GM12801 (cell line): Measurements from ENCODE around the gene ZNF598.

Experiments used
- CTCF ChIP-seq: IDR thresholded peaks from one replicate; pipeline ENCODE4 v1.5.1; 2011; ENCODE audit warnings: control low read depth; ENCODE audit not compliant: insufficient read length; ENCODE audit errors: extremely low read depth

Gene ZNF598

GRCh38 chr16:1965396-1966001, 44.1 kb downstream of the ZNF598 start:
- TF ChIP-seq CTCF: no peak

GRCh38 chr16:1964506-1965395, 44.9 kb downstream of the ZNF598 start, which contains the start of gene RPS2:
RPS2 (minus strand) TSS chr16:1964826; CDS start chr16:1964625, 201 bp downstream.
- no peak for TF ChIP-seq CTCF

GRCh38 chr16:1963806-1964505, 45.7 kb downstream of the ZNF598 start:
- TF ChIP-seq CTCF: no peak

GRCh38 chr16:1961651-1962067, 48.0 kb downstream of the ZNF598 start:
- TF ChIP-seq CTCF: no peak

- TF ChIP-seq CTCF: no peak
Observed at GRCh38 chr16:1960665-1961630, 48.7 kb downstream of the ZNF598 start.

- no peak for TF ChIP-seq CTCF
Observed at GRCh38 chr16:1959269-1960039, 50.2 kb downstream of the ZNF598 start, which contains the start of gene NDUFB10. NDUFB10 (plus strand) TSS chr16:1959538; CDS start chr16:1959625, 87 bp downstream.
